ENCODE measurements around the gene ZNF180.

The ZNF180 gene

DNA sequence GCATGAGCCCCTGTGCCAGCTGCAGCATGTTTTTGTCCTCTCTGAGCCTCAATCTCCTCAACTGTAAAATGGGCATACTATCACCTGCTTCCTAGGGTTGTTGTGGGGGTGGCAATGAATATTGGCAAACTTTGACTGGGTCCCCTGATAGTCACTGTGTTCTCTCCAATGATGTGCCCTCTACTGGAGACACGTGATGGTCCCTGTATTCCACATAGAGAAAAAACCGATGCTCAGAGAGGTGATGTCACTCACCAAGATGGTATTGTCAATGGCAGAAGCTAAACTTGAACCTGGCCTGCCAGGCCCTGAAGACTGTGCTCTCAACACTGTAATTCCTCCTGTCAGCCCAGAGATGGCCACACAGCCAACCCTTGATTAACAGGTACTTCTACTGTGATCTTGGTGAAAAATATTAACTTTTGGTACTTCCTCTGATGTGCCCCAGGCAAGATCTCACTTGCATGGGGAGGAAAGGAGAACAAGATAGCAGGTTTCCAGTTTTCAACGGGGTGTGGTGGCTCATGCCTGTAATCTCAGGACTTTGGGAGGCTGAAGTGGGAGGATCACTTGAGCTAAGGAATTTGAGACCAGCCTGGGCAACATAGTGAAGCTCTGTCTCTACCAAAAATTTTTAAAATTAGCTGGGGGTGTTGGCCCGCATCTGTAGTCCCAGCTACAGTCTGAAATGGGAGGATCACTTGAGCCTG is 25.6 kb upstream of the ZNF180 start:
- in situ Hi-C loops (cut with MboI; ENCODE audit: low sequenced_read_pairs, unreplicated experiment), result no loop called here
- DNase-seq (ENCODE audit: low spot score), result no peak
- no peak for TF ChIP-seq CTCF (IDR thresholded peaks at IDR 0.05; ENCODE audit: borderline replicate concordance, control extremely low read depth, extremely low read depth, insufficient read depth, missing control alignments)

- TF ChIP-seq CTCF (IDR thresholded peaks at IDR 0.05; ENCODE audit: borderline replicate concordance, control extremely low read depth, extremely low read depth, insufficient read depth, missing control alignments), result no peak
- in situ Hi-C loops (cut with MboI; ENCODE audit: low sequenced_read_pairs, unreplicated experiment), result no loop called here
- DNase-seq (ENCODE audit: low spot score), result no peak
Observed at GRCh38 chr19:44521370-44521769, 21.0 kb upstream of the ZNF180 start.

- TF ChIP-seq CTCF (IDR thresholded peaks at IDR 0.05; ENCODE audit: borderline replicate concordance, control extremely low read depth, extremely low read depth, insufficient read depth, missing control alignments), result no peak
- in situ Hi-C loops (cut with MboI; ENCODE audit: low sequenced_read_pairs, unreplicated experiment), result no loop called here
- no peak for DNase-seq (ENCODE audit: low spot score)
Observed at GRCh38 chr19:44517146-44517545, 16.8 kb upstream of the ZNF180 start.

DNA sequence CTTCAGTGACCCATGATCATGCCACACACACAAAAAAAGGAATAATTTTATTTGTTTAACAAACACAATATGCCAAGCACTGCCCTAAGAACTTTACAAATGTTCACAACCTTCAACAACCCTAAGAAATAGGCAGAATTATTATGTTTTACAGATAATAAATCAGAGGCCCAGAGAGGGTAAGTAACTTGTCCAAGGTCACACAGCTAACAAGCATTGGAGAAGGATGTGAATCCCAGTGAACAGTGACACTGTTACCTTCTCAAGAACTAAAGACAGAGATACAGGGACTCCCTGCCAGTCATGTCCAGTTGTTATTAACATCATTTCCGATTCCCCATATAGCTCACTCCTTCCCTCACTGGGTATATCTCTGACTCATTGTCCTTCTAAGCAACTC is 15.6 kb upstream of the ZNF180 start:
- no peak for DNase-seq (ENCODE audit: low spot score)
- in situ Hi-C loops (cut with MboI; ENCODE audit: low sequenced_read_pairs, unreplicated experiment), result no loop called here
- no peak for TF ChIP-seq CTCF (IDR thresholded peaks at IDR 0.05; ENCODE audit: borderline replicate concordance, control extremely low read depth, extremely low read depth, insufficient read depth, missing control alignments)

DNA sequence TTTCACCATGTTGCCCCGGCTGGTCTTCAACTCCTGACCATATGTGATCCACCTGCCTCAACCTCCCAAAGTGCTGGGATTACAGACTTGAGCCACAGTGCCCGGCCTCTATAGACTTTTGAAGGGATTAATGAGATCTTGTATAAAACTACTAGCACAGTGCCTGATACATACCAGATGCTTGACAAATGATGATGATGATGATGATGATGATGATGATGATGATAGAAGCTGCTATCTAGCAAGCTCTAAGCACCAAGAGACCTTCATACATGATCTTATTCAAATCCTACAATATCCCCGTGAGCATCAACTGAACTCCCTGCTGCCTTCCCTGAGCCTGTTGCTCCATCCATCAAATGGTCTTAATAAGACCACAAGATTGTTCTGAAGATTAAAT is 14.7 kb upstream of the ZNF180 start:
- TF ChIP-seq CTCF (IDR thresholded peaks at IDR 0.05; ENCODE audit: borderline replicate concordance, control extremely low read depth, extremely low read depth, insufficient read depth, missing control alignments), result no peak
- in situ Hi-C loops (cut with MboI; ENCODE audit: low sequenced_read_pairs, unreplicated experiment), result no loop called here
- no peak for DNase-seq (ENCODE audit: low spot score)

- in situ Hi-C loops (cut with MboI; ENCODE audit: low sequenced_read_pairs, unreplicated experiment), result no loop called here
- TF ChIP-seq CTCF (IDR thresholded peaks at IDR 0.05; ENCODE audit: borderline replicate concordance, control extremely low read depth, extremely low read depth, insufficient read depth, missing control alignments), result no peak
- peak; percentile 42 for DNase-seq (ENCODE audit: low spot score)
Observed at GRCh38 chr19:44512326-44513298, 12.3 kb upstream of the ZNF180 start.

All from GM13976 (cell line).